K562 (cell line): ENCODE results near the gene ROPN1L. TPM values are rescaled to one million over a fixed set of nuclear protein-coding genes. Genes with fewer than 3 reads are reported as not detected.

ENCODE experiments used
- EHMT2 ChIP-seq: fragments of 450-650 bp; IDR thresholded peaks from 2 replicates; pipeline ENCODE4 v1.6.1; 2018; ENCODE audit warnings: antibody characterized with exemption
- FOXA3 ChIP-seq, 2 experiments: fragments of 450-650 bp in 1 of 2; sonication (generic) in 1 of 2; formaldehyde crosslinking; IDR thresholded peaks in 1 of 2; conservative IDR thresholded peaks in 1 of 2; 2 replicates each; pipeline versions ENCODE4 v1.4.0 to v1.8.0; 2020 to 2022; ENCODE audit warnings: mild to moderate bottlenecking in 2 of 2, missing genetic modification reagents in 1 of 2
- HLTF ChIP-seq: fragments of 450-650 bp; IDR thresholded peaks from 2 replicates; pipeline ENCODE4 v1.6.1; 2016
- POLR3G ChIP-seq: IDR thresholded peaks from 2 replicates; pipeline ENCODE4 v1.6.1; 2011; ENCODE audit not compliant: insufficient read length, insufficient replicate concordance; ENCODE audit errors: extremely low read depth
- XRCC5 ChIP-seq: fragments of 200-400 bp; formaldehyde crosslinking; IDR thresholded peaks from 2 replicates; pipeline ENCODE4 v1.6.1; 2017; ENCODE audit warnings: low read depth, mild to moderate bottlenecking, low read length
- ZNF282 ChIP-seq: sonication (generic); formaldehyde crosslinking; IDR thresholded peaks from 2 replicates; pipeline ENCODE4 v1.8.1; 2023; ENCODE audit warnings: missing genetic modification reagents
- polyA plus RNA-seq, 8 experiments: library from polyadenylated mRNA; depleted of rRNA in 4 of 8; stranded (reverse) in 5 of 8; unstranded in 3 of 8; fragments of >200 nt; fragmentation: Nextera tagmentation in 2 of 8; fragmentation: Illumina TruSeq in 1 of 8; extraction: Ambion mirVana in 2 of 8; extraction: Trizol in 1 of 8; gene quantifications; 2 replicates each; pipeline versions ENCODE4 v1.2.1 to v1.2.3, GENCODE V29; 2011 to 2014; ENCODE audit warnings: inconsistent platforms in 1 of 8, missing spikeins in 1 of 8
- total RNA-seq, 7 experiments: library from RNA; depleted of rRNA in 6 of 7; stranded (reverse); fragments of >200 nt in 6 of 7; fragmentation: Illumina TruSeq in 2 of 7; extraction: Trizol in 2 of 7; gene quantifications; 2 replicates each; pipeline versions ENCODE4 v1.2.1 to v1.2.3, GENCODE V29; 2011 to 2021; ENCODE audit warnings: low replicate concordance in 1 of 7
- TF ChIP-seq, protein P1 (sequence below): IDR thresholded peaks from 2 replicates; pipeline ENCODE4 v1.6.1; 2011; ENCODE audit not compliant: insufficient read length; ENCODE audit errors: extremely low read depth
- TF ChIP-seq, protein P2 (sequence below): fragments of 450-650 bp; formaldehyde crosslinking; IDR thresholded peaks from 2 replicates; pipeline ENCODE4 v1.4.0; 2020; ENCODE audit warnings: mild to moderate bottlenecking, moderate library complexity
- TF ChIP-seq, protein P3 (sequence below): sonication (generic); formaldehyde crosslinking; IDR thresholded peaks from 2 replicates; pipeline ENCODE4 v1.4.0; 2020; ENCODE audit warnings: mild to moderate bottlenecking, missing genetic modification reagents
- TF ChIP-seq, protein P4 (sequence below), 2 experiments: fragments of 450-650 bp; formaldehyde crosslinking in 1 of 2; IDR thresholded peaks; 2 replicates each; pipeline versions ENCODE4 v1.4.0 to v1.6.1; 2014 to 2020; ENCODE audit warnings: mild to moderate bottlenecking in 2 of 2, borderline replicate concordance in 1 of 2, low read depth in 1 of 2

The ROPN1L gene
- total and polyA plus RNA-seq, 9 of the 15 experiments (the other 6 are each of a cell fraction or from before 2014, with no cell fraction given): 0.04 to 0.85 (median 0.24) TPM; not detected in 3

- TF ChIP-seq, protein P1, sequence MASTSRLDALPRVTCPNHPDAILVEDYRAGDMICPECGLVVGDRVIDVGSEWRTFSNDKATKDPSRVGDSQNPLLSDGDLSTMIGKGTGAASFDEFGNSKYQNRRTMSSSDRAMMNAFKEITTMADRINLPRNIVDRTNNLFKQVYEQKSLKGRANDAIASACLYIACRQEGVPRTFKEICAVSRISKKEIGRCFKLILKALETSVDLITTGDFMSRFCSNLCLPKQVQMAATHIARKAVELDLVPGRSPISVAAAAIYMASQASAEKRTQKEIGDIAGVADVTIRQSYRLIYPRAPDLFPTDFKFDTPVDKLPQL: no peak
- no peak for TF ChIP-seq POLR3G
- TF ChIP-seq, protein P2, sequence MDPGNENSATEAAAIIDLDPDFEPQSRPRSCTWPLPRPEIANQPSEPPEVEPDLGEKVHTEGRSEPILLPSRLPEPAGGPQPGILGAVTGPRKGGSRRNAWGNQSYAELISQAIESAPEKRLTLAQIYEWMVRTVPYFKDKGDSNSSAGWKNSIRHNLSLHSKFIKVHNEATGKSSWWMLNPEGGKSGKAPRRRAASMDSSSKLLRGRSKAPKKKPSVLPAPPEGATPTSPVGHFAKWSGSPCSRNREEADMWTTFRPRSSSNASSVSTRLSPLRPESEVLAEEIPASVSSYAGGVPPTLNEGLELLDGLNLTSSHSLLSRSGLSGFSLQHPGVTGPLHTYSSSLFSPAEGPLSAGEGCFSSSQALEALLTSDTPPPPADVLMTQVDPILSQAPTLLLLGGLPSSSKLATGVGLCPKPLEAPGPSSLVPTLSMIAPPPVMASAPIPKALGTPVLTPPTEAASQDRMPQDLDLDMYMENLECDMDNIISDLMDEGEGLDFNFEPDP: no peak
- TF ChIP-seq, protein P3, sequence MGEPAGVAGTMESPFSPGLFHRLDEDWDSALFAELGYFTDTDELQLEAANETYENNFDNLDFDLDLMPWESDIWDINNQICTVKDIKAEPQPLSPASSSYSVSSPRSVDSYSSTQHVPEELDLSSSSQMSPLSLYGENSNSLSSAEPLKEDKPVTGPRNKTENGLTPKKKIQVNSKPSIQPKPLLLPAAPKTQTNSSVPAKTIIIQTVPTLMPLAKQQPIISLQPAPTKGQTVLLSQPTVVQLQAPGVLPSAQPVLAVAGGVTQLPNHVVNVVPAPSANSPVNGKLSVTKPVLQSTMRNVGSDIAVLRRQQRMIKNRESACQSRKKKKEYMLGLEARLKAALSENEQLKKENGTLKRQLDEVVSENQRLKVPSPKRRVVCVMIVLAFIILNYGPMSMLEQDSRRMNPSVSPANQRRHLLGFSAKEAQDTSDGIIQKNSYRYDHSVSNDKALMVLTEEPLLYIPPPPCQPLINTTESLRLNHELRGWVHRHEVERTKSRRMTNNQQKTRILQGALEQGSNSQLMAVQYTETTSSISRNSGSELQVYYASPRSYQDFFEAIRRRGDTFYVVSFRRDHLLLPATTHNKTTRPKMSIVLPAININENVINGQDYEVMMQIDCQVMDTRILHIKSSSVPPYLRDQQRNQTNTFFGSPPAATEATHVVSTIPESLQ (CRISPR knock-in tag): no peak
- peak; percentile 18 to 58; a peak in 1 of 4 replicates for TF ChIP-seq FOXA3 (CRISPR knock-in tag; conservative IDR thresholded peaks at IDR 0.05 in 1 of 2, IDR thresholded peaks at IDR 0.05 in 1 of 2)
- no peak for TF ChIP-seq XRCC5
- TF ChIP-seq EHMT2: 0 out of 2 replicates have a peak, but pooled peaks have one; percentile 23
- no peak for TF ChIP-seq ZNF282 (CRISPR knock-in tag)
- TF ChIP-seq, protein P4, sequence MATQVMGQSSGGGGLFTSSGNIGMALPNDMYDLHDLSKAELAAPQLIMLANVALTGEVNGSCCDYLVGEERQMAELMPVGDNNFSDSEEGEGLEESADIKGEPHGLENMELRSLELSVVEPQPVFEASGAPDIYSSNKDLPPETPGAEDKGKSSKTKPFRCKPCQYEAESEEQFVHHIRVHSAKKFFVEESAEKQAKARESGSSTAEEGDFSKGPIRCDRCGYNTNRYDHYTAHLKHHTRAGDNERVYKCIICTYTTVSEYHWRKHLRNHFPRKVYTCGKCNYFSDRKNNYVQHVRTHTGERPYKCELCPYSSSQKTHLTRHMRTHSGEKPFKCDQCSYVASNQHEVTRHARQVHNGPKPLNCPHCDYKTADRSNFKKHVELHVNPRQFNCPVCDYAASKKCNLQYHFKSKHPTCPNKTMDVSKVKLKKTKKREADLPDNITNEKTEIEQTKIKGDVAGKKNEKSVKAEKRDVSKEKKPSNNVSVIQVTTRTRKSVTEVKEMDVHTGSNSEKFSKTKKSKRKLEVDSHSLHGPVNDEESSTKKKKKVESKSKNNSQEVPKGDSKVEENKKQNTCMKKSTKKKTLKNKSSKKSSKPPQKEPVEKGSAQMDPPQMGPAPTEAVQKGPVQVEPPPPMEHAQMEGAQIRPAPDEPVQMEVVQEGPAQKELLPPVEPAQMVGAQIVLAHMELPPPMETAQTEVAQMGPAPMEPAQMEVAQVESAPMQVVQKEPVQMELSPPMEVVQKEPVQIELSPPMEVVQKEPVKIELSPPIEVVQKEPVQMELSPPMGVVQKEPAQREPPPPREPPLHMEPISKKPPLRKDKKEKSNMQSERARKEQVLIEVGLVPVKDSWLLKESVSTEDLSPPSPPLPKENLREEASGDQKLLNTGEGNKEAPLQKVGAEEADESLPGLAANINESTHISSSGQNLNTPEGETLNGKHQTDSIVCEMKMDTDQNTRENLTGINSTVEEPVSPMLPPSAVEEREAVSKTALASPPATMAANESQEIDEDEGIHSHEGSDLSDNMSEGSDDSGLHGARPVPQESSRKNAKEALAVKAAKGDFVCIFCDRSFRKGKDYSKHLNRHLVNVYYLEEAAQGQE (IDR thresholded peaks at IDR 0.05; ENCODE audit: borderline replicate concordance): no peak; the same call in 1 of the 2 replicates
- TF ChIP-seq, protein P4 (CRISPR knock-in tag; IDR thresholded peaks at IDR 0.05; ENCODE audit: low read depth): peak; percentile 29; the same call in 1 of the 2 replicates
- no peak for TF ChIP-seq HLTF
These were observed 62.5 kb downstream of the ROPN1L start (continued) for GRCh38 chr5:10503997-10504793.
